Measurements from ENCODE around the gene KCNK6.
"Not testable (repeated sequence)": the region's sequence is repeated elsewhere in the genome, so short reads cannot be mapped to it uniquely, and the experiment has no call there.

Gene KCNK6

DNA sequence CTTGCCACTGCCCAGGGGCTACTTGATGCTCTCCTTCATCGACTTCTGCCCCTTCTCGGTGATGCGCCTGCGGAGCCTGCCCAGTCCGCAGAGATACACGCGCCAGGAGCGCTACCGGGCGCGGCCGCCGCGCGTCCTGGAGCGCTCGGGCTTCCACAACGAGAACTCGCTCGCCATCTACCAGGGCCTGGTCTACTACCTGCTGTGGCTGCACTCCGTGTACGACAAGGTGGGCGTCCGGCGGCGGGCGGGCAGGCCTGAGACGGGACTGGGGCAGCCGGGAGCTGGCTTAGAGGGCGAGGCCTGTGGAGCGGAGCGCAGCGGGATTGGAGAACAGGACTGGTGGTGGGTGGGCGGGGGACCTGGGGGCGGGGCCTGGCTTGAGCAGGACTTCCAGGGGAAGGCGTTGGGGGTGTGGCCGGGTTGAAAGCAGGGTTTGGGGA is 42.0 kb downstream of the KCNK6 start:
- DNase-seq (ENCODE audit: low read depth in 3 of 3): peak; percentile 51 to 79 (median 57)

DNA sequence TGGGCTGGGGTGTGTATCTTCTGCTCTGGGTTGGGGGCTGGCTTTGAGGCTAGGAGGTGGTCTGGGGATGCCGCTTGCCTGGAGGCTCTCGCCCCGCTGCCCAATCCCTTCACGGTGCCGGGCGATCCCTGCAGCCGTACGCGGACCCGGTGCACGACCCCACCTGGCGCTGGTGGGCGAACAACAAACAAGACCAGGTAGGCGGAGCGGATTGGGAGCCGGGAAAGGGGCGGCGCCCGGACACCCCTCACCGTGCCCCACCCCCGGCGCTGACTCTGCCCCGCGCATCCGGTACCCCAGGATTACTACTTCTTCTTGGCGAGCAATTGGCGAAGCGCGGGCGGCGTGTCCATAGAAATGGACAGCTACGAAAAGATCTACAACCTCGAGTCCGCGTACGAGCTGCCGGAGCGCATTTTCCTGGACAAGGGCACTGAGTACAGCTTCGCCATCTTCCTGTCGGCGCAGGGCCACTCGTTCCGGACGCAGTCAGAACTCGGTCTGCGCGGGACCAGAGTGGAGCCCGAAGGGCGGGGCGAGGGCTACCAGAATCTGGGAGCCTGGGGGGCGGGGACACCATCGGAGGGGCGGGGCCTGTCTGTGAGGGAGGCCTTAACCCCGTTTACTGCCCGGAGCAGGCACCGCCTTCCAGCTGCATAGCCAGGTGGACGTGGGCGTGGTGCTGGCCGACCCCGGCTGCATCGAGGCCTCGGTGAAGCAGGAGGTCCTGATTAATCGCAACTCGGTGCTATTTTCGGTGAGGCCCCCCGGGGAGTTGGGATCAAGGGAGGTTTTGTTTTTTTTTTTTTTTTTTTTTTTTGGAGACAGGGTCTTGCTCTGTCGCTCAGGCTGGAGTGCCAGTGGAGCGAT is 42.7 kb downstream of the KCNK6 start:
- DNase-seq (ENCODE audit: low read depth in 3 of 3): peak; percentile 75 to 94 (median 80)

DNA sequence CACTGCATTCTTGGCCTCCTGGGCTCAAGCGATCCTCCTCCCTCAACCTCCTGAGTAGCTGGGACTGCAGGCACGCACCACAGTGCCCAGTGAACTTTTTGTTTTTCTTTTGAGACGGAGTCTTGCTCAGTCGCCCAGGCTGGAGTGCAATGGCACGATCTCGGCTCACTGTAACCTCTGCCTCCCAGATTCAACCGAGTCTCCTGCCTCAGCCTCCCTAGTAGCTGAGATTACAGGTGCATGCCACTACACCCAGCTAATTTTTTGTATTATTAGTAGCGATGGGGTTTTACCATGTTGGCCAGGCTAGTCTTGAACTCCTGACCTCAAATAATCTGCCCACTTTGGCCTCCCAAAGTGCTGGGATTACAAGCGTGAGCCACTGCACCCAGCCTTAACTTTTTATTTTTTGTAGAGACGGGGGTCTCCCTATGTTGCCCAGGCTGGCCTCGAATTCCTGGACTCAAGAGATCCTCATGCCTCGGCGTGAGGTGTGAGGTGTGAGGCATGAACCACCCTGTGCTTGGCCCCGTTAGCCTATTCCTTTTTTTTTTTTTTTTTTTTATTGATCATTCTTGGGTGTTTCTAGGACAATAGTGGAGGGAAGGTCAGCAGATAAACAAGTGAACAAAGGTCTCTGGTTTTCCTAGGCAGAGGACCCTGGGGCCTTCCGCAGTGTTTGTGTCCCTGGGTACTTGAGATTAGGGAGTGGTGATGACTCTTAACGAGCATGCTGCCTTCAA is 43.5 kb downstream of the KCNK6 start:
- DNase-seq (ENCODE audit: low read depth in 3 of 3): not testable (repeated sequence)

DNA sequence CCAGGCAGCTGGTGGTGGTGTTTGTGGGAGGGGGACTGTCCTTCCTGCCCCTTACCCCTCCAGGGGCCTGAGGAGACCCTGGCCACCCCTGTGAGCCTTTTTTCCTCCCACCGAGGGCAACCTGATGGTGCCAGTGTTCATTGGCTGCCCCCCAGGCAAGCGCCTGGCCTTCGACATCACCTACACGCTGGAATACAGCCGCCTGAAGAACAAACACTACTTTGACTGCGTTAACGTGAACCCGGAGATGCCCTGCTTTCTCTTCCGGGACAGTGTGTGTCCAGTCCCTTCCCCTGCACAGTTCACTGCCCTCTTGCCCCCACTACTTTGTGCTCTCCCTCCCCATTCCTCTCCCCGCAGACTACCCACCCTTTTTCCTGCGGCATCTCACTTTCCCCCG is 47.4 kb downstream of the KCNK6 start:
- DNase-seq (ENCODE audit: low read depth in 3 of 3): no peak

- no peak for DNase-seq (ENCODE audit: low read depth in 3 of 3)
Observed at GRCh38 chr19:38369584-38369983, 49.9 kb downstream of the KCNK6 start.

DNA sequence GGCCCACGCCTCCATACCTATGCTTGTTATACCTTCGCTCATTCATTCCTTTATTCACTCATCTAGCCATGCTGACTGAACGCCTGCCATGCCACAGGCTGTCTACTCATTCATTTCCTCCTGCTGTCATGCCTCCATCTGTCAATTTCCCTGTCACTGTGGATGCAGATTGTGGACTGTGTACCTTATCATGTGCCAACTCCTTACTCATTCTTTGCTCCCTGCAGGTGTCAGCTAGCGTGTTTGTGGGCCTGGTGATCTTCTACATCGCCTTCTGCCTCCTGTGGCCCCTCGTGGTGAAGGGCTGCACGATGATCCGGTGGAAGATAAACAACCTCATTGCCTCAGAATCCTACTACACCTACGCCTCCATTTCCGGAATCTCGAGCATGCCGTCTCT is 50.7 kb downstream of the KCNK6 start:
- DNase-seq (ENCODE audit: low read depth in 3 of 3): no peak

DNA sequence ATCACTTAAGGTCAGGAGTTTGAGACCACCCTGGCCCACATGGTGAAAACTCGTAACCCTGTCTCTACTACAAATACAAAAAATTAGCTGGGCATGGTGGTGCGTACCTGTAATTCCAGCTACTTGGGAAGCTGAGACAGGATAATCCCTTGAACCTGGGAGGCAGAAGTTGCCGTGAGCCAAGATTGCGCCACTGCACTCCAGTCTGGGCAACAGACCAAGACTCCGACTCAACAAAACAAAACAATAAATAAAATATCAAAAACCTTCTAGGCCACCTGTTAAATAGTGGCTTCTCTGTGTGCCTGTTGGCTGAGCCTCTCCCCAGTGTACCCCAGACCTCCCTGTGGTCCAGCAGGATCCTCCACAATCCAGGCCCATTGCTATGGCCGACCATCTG is 51.4 kb downstream of the KCNK6 start:
- DNase-seq (ENCODE audit: low read depth in 3 of 3): no peak

DNA sequence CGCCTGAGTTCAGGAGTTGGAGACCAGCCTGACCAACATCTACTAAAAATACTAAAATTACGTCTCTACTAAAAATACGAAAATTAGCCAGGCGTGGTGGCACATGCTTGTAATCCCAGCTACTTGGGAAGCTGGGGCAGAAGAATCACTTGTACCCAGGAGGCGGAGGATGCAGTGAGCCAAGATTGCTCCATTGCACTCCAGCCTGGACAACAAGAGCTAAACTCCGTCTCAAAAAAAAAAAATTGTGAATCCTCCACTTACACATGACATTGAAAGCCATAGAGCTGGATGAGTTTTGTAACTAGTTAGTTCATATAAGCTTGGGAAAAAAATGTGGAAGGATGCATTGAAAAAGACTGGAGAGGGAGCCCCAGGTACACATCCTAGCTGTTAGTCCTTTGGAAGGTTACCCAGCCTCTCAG is 54.3 kb downstream of the KCNK6 start:
- no peak for DNase-seq (ENCODE audit: low read depth in 3 of 3)

DNA sequence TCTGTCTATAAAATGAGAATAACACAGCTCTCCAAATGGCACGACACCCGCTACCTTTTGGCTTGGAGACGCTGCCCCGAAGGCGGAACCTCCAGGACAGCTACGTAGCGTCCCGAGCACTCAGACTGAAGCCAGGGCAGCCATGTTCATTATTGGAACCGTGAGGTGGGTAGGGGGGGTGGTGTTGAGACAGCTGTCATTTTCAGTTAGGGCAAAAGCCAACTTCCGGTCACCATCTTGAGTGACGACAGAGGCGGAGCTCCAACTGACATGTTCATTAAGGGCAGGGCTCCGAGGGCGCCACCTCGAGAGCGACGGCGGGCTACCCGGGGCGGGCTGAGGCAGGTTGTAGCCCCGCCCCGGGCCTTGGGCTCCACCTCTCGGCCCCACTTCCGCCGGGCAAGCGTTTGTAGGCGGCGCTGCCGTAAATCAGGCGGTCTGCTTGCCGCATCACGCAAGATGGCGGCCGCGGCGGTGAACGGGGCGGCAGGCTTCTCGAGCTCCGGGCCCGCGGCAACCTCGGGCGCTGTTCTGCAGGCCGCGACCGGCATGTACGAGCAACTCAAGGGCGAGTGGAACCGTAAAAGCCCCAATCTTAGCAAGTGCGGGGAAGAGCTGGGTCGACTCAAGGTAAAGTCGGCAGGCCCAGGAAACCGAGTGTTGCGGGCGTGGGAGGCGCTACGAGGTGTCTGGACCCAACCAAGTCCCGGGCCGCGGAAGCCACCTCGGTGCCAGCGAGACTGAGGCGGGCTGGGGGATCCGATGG is 54.9 kb downstream of the KCNK6 start, which contains the start of gene PSMD8:
Gene PSMD8, plus strand, starts transcription at position 240 of the 766 bp plus-strand sequence. Its CDS starts 31 bp downstream, at position 271.
- peak; percentile 95 to 99 (median 96) for DNase-seq (ENCODE audit: low read depth in 3 of 3)

DNA sequence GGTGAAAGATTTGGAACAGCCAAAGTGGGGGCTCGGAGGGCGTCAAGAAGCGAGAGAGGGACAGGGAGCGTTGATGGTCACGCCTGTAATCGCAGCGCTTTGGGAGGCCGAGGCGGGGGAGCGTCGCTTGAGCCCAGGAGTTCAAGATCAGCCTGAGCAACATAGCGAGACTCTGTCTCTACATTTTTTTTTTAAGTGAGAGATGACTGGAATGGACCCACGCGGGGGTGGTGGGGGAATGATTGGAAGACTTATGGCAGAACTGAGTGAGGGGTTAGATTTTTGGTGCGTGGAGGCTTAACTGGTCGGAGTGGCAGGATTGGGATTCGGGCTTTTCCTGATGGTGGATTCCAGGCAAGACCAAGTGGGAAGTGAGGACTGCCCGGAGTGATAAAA is 55.5 kb downstream of the KCNK6 start:
- DNase-seq (ENCODE audit: low read depth in 3 of 3): no peak

GRCh38 chr19:38375748-38376147 is 56.1 kb downstream of the KCNK6 start:
- DNase-seq (ENCODE audit: low read depth in 3 of 3): no peak

GRCh38 chr19:38376576-38376975 is 56.9 kb downstream of the KCNK6 start:
- no peak for DNase-seq (ENCODE audit: low read depth in 3 of 3)

- no peak for DNase-seq (ENCODE audit: low read depth in 3 of 3)
Observed at GRCh38 chr19:38377052-38377451, 57.4 kb downstream of the KCNK6 start.

DNA sequence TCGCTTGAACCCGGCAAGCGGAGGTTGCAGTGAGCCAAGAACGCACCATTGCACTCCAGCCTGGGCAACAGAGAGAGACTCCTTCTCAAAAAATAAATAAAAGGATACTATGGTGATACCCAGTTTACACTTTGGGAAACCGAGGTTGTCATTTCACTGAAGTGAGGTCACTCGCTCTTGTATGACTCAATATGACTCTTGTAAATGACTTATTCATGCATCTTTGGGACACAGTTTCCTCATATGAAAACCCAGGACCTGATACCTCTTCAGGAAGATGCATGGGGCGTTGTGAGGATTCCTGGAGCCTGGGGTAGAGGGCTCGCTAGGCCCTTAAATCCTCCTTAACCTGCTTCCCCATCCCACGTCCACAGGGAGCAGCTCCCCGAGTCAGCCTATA is 59.2 kb downstream of the KCNK6 start:
- DNase-seq (ENCODE audit: low read depth in 3 of 3): no peak

DNA sequence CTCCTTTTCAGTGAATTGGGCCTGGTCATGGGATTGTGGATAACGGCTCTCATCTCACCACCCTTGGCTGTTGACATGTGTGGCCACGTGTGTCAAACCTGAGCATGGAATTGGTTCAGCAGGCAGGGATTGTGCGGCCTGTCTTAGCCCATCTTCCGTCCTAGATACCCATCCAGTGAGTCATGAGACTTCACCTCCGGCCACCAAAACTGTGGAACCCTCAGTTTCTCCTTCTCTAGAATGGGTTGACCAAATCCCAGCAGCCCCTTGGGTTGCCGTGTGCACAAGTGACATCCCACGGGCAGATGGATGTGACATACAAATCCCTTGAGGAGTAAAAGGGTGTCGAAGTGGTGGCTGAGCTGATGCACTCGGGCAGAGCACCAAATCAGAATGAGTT is 61.5 kb downstream of the KCNK6 start:
- DNase-seq (ENCODE audit: low read depth in 3 of 3): no peak
